GM18519 (cell line): Measurements from ENCODE around the gene RAI14.

Experiments used
- ATAC-seq: cut with Tn5 transposase; IDR thresholded peaks from one replicate; pipeline ENCODE4 v1.9.1; 2021; ENCODE audit warnings: mild to moderate bottlenecking, moderate library complexity; ENCODE audit not compliant: unreplicated experiment, low FRiP score

RAI14 gene

DNA sequence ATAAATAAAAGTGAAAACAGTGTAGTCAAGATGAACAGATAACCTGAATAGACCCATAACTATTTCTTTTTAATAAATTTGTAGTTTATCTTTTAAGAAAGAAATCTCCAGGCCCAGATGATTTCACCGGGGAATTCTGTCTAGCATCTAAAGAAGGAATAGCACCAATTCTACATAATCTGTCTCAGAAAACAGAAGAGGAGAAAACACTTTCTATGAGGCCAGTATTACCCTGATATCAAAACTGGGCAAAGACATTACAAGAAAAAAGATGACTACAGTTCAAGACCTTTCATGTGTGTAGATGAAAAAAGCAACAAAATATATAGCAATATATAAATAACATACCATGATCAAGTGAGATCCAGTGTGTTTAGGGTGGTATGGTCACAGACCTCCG is 214.3 kb downstream of the RAI14 start:
- no peak for ATAC-seq

GRCh38 chr5:34876275-34876674 is 220.1 kb downstream of the RAI14 start:
- ATAC-seq = no peak

- ATAC-seq = no peak
Measured at GRCh38 chr5:34881246-34881645, 225.1 kb downstream of the RAI14 start.
